H9 (cell line): ENCODE measurements around the gene ERI3. TPM values are rescaled to one million over a fixed set of nuclear protein-coding genes. Genes with fewer than 3 reads are reported as not detected.
A peak's percentile ranks its signal among the peaks of the same experiment; 100 is the strongest.

ENCODE experiments used
- DNase-seq: peaks from one replicate; pipeline ENCODE4 v3.0.0-alpha.2; 2017
- H2AFZ ChIP-seq: one replicate; pipeline ENCODE4 v1.6.1; 2013; ENCODE audit warnings: mild to moderate bottlenecking, low read length, control low read depth, moderate library complexity
- H2AK5ac ChIP-seq: 2 replicates; pipeline ENCODE4 v1.6.1; 2013; ENCODE audit warnings: low read length, control low read depth, mixed read lengths; ENCODE audit not compliant: insufficient read length
- H2BK120ac ChIP-seq: one replicate; pipeline ENCODE4 v1.6.1; 2013; ENCODE audit warnings: low read depth, mild to moderate bottlenecking, low read length, control low read depth, inconsistent platforms; ENCODE audit not compliant: poor library complexity, severe bottlenecking
- H2BK12ac ChIP-seq: 2 replicates; pipeline ENCODE4 v1.6.1; 2013; ENCODE audit warnings: low read length, control low read depth, mixed read lengths, low read depth; ENCODE audit not compliant: insufficient read length
- H2BK15ac ChIP-seq: 2 replicates; pipeline ENCODE4 v1.6.1; 2013; ENCODE audit warnings: low read depth, low read length, control low read depth
- H2BK20ac ChIP-seq: one replicate; pipeline ENCODE4 v1.6.1; 2013; ENCODE audit warnings: low read depth, mild to moderate bottlenecking, low read length, control low read depth, inconsistent platforms; ENCODE audit not compliant: poor library complexity, severe bottlenecking
- H2BK5ac ChIP-seq: 2 replicates; pipeline ENCODE4 v1.6.1; 2013; ENCODE audit warnings: low read length, control low read depth, mixed read lengths; ENCODE audit not compliant: insufficient read length
- H3K14ac ChIP-seq: 2 replicates; pipeline ENCODE4 v1.6.1; 2013; ENCODE audit warnings: low read length, control low read depth; ENCODE audit not compliant: insufficient read depth
- H3K18ac ChIP-seq: 2 replicates; pipeline ENCODE4 v1.6.1; 2013; ENCODE audit warnings: low read depth, mild to moderate bottlenecking, mixed read lengths, low read length, control low read depth; ENCODE audit not compliant: insufficient read length
- H3K23ac ChIP-seq: 2 replicates; pipeline ENCODE4 v1.6.1; 2013; ENCODE audit warnings: low read length, control low read depth, mixed read lengths, low read depth; ENCODE audit not compliant: insufficient read length
- H3K23me2 ChIP-seq: 2 replicates; pipeline ENCODE4 v1.6.1; 2013; ENCODE audit warnings: low read depth, mild to moderate bottlenecking, mixed read lengths, low read length, control low read depth; ENCODE audit not compliant: insufficient read length, poor library complexity, severe bottlenecking
- H3K27ac ChIP-seq: 2 replicates; pipeline ENCODE4 v1.5.1; 2013; ENCODE audit warnings: low read length, control low read depth, mixed read lengths, low read depth; ENCODE audit not compliant: insufficient read length
- H3K27me3 ChIP-seq: 2 replicates; pipeline ENCODE4 v1.6.1; 2013; ENCODE audit warnings: low read length, control low read depth, inconsistent platforms; ENCODE audit not compliant: insufficient read depth
- H3K4ac ChIP-seq: 2 replicates; pipeline ENCODE4 v1.6.1; 2013; ENCODE audit warnings: low read depth, mild to moderate bottlenecking, control low read depth, inconsistent platforms, low read length, moderate library complexity
- H3K4me1 ChIP-seq: 2 replicates; pipeline ENCODE4 v1.6.1; 2013; ENCODE audit warnings: low read length, control low read depth, inconsistent platforms; ENCODE audit not compliant: insufficient read depth
- H3K4me2 ChIP-seq: 2 replicates; pipeline ENCODE4 v1.6.1; 2013; ENCODE audit warnings: low read length, control low read depth, mixed read lengths; ENCODE audit not compliant: insufficient read length, insufficient read depth
- H3K56ac ChIP-seq: 2 replicates; pipeline ENCODE4 v1.6.1; 2013; ENCODE audit warnings: low read depth, mild to moderate bottlenecking, mixed read lengths, low read length, control low read depth; ENCODE audit not compliant: insufficient read length
- H3K79me1 ChIP-seq: 2 replicates; pipeline ENCODE4 v1.6.1; 2013; ENCODE audit warnings: low read depth, mild to moderate bottlenecking, moderate library complexity, low read length, control low read depth, inconsistent platforms; ENCODE audit not compliant: insufficient read depth, poor library complexity, severe bottlenecking
- H3K79me2 ChIP-seq: 2 replicates; pipeline ENCODE4 v1.6.1; 2013; ENCODE audit warnings: low read length, control low read depth, inconsistent platforms; ENCODE audit not compliant: insufficient read depth
- H3K9ac ChIP-seq: 2 replicates; pipeline ENCODE4 v1.6.1; 2013; ENCODE audit warnings: low read length, control low read depth, mixed read lengths; ENCODE audit not compliant: insufficient read length; ENCODE audit errors: extremely low read depth
- H3K9me3 ChIP-seq: one replicate; pipeline ENCODE4 v1.6.1; 2013; ENCODE audit warnings: low read depth, low read length, inconsistent platforms; ENCODE audit not compliant: control insufficient read depth
- H3T11ph ChIP-seq: one replicate; pipeline ENCODE4 v1.6.1; 2013; ENCODE audit warnings: mild to moderate bottlenecking, low read length, control low read depth, inconsistent platforms
- H4K20me1 ChIP-seq: one replicate; pipeline ENCODE4 v1.6.1; 2013; ENCODE audit not compliant: control insufficient read depth, insufficient read length, insufficient read depth
- H4K5ac ChIP-seq: 2 replicates; pipeline ENCODE4 v1.6.1; 2013; ENCODE audit warnings: low read depth, mild to moderate bottlenecking, mixed read lengths, low read length, control low read depth; ENCODE audit not compliant: insufficient read length
- H4K8ac ChIP-seq: replicated peaks from 2 replicates; pipeline ENCODE4 v1.6.1; 2013; ENCODE audit warnings: low read length, control low read depth, mixed read lengths, low read depth; ENCODE audit not compliant: insufficient read length
- H4K91ac ChIP-seq: 2 replicates; pipeline ENCODE4 v1.6.1; 2013; ENCODE audit warnings: low read depth, mild to moderate bottlenecking, moderate library complexity, mixed read lengths, low read length, control low read depth; ENCODE audit not compliant: insufficient read length
- H3K27ac Mint-ChIP-seq, 3 experiments: 2 replicates in 2 of 3; 3 replicates in 1 of 3; pipeline ENCODE4 v1.8.0; 2020 to 2021; ENCODE audit warnings: mixed read lengths in 3 of 3, mild to moderate bottlenecking in 1 of 3, moderate library complexity in 1 of 3
- H3K27me3 Mint-ChIP-seq: 2 replicates; pipeline ENCODE4 v1.8.0; 2021; ENCODE audit warnings: low read depth, mild to moderate bottlenecking, moderate library complexity, mixed read lengths
- H3K36me3 Mint-ChIP-seq, 3 experiments: 2 replicates in 2 of 3; 3 replicates in 1 of 3; pipeline ENCODE4 v1.8.0; 2020 to 2021; ENCODE audit warnings: low read depth in 3 of 3, mixed read lengths in 3 of 3; ENCODE audit not compliant: insufficient read depth in 1 of 3
- H3K4me1 Mint-ChIP-seq, 2 experiments: 2 replicates each; pipeline ENCODE4 v1.8.0; 2020; ENCODE audit warnings: mixed read lengths in 2 of 2
- H3K4me3 Mint-ChIP-seq, 2 experiments: 2 replicates in 1 of 2; 3 replicates in 1 of 2; pipeline ENCODE4 v1.8.0; 2020 to 2021; ENCODE audit warnings: mild to moderate bottlenecking in 2 of 2, mixed read lengths in 2 of 2, moderate library complexity in 1 of 2
- H3K9me3 Mint-ChIP-seq, 2 experiments: 2 replicates in 1 of 2; 3 replicates in 1 of 2; pipeline ENCODE4 v1.8.0; 2020; ENCODE audit warnings: mild to moderate bottlenecking in 2 of 2, mixed read lengths in 2 of 2, moderate library complexity in 1 of 2
- CTCF ChIP-seq: fragments of 200-600 bp; sonication (generic); conservative IDR thresholded peaks from 3 replicates; pipeline ENCODE4 v1.8.0; 2021; ENCODE audit warnings: antibody characterized with exemption, mild to moderate bottlenecking
- WGBS: extraction: QIAGEN DNeasy Blood & Tissue Kit; methylation state at CpG from one replicate; pipeline ENCODE4 v1.1.7; 2013; ENCODE audit warnings: missing lambda C conversion rate, low lambda C conversion rate, mixed read lengths; ENCODE audit not compliant: insufficient read length; ENCODE audit errors: extremely low coverage; 5-methylcytosine and 5-hydroxymethylcytosine counted together
- total RNA-seq: library from RNA; stranded (reverse); gene quantifications from 2 replicates; pipeline ENCODE4 v1.2.1, GENCODE V29; 2021

The ERI3 gene
- total RNA-seq, 1 experiment from 2014 or later, result 61.6 TPM

- peaks cover 16 to 46% of the 10 kb centered on the region in 2 experiments for H3K4me1 Mint-ChIP-seq
- H3K79me2 ChIP-seq, result no peaks in the 10 kb centered on the region
- H4K20me1 ChIP-seq, result no peaks in the 10 kb centered on the region
- H4K5ac ChIP-seq, result no peak overlapping the region
- H2BK20ac ChIP-seq, result no peak overlapping the region
- peak; percentile 57; the same call in 2 of the 3 replicates for TF ChIP-seq CTCF
- peaks cover 14 to 59% (median 53%) of the 10 kb centered on the region in 3 experiments; a peak in 6 of 7 replicates for H3K36me3 Mint-ChIP-seq
- H3K9me3 ChIP-seq, result no peaks in the 10 kb centered on the region
- H4K91ac ChIP-seq, result no peak overlapping the region
- H3K56ac ChIP-seq, result no peak overlapping the region
- no peaks in the 10 kb centered on the region for H3K9me3 Mint-ChIP-seq
- H3K4me3 Mint-ChIP-seq, result no peak overlapping the region
- H3K18ac ChIP-seq, result no peak overlapping the region
- no peak overlapping the region for H3K9ac ChIP-seq
- no peaks in the 10 kb centered on the region for H3K79me1 ChIP-seq
- no peak overlapping the region for H3K14ac ChIP-seq
- no peak overlapping the region for H2BK5ac ChIP-seq
- H3K4me2 ChIP-seq, result no peak overlapping the region
- H2BK12ac ChIP-seq, result no peak overlapping the region
- no peak overlapping the region for H2BK15ac ChIP-seq
- no peak overlapping the region for H2BK120ac ChIP-seq
- no peak overlapping the region for H3K4ac ChIP-seq
- H2AFZ ChIP-seq, result no peak overlapping the region
- no peaks in the 10 kb centered on the region for H3K4me1 ChIP-seq
- no peak overlapping the region for H2AK5ac ChIP-seq
- H3K23me2 ChIP-seq, result no peaks in the 10 kb centered on the region
- H3T11ph ChIP-seq, result no peak overlapping the region
- H3K27ac ChIP-seq, result no peak overlapping the region
- no peak overlapping the region for H4K8ac ChIP-seq
- no peak overlapping the region for H3K23ac ChIP-seq
- no CpG with 5 or more reads among the region's 5 CpGs for WGBS
- H3K27me3 ChIP-seq, result no peaks in the 10 kb centered on the region
- no peaks in the 10 kb centered on the region for H3K27me3 Mint-ChIP-seq
- H3K27ac Mint-ChIP-seq, result peak overlapping the region in 1 of 3 experiments; percentile 51; a peak in 2 of 7 replicates
- peak; percentile 36 for DNase-seq
Observed at GRCh38 chr1:44314452-44314851, 40.6 kb downstream of the ERI3 start.
